GM12892 (cell line): ENCODE data around the gene TBX1.

Source experiments
- DNase-seq: peaks from one replicate; pipeline ENCODE4 v3.0.0; 2011; ENCODE audit not compliant: insufficient read length
- FAIRE-seq: peaks from 2 replicates; lab custom pipeline; 2011; peaks lifted over from hg19 to GRCh38; lab: Jason Lieb, UNC
- POLR2A ChIP-seq: IDR thresholded peaks from 2 replicates; pipeline ENCODE4 v1.6.1; 2011; ENCODE audit warnings: low read depth, low read length, control low read depth
- POLR2AphosphoS5 ChIP-seq: IDR thresholded peaks from 2 replicates; pipeline ENCODE4 v1.6.1; 2011; ENCODE audit warnings: low read depth, low read length, control low read depth
- TAF1 ChIP-seq: IDR thresholded peaks from 2 replicates; pipeline ENCODE4 v1.6.1; 2011; ENCODE audit warnings: low read depth, mild to moderate bottlenecking, control low read depth, low read length, borderline replicate concordance

Gene TBX1

DNA sequence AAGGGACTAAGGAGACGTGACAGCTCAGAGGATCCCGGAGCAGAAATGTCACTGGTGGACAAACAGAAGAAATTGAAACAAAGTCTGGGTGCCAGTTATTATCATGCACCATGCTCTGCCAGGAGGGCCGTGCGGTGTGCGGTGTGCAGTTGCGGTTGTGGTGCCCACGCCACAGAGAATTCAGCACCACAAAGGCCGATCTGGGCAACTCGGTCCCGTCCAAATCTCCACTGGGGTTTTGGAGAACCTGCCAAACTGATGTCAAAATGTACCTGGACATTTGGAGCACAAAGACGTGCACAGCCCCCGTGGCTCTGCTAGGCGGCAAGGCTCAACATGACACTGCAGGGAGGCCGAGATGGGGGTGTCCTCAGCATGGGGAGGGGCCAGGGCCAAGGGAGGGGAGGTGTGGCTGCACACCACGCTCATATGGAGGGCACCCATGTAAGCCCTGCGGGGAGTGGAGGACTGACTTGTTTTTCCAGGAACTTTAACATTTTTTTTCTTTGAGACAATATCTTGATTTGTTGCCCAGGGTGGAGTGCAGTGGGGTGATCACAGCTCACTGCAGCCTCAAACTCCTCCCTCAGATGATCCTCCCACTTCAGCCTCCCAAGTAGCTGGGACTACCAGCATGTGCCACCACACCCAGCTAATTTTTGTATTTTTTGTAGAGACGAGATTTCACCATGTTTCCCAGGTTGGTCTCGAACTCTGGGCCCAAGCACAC lies 54.7 kb downstream of the TBX1 start:
- DNase-seq = no peak
- TF ChIP-seq TAF1 = no peak
- TF ChIP-seq POLR2AphosphoS5 = no peak
- no peak for TF ChIP-seq POLR2A
- no peak for FAIRE-seq

DNA sequence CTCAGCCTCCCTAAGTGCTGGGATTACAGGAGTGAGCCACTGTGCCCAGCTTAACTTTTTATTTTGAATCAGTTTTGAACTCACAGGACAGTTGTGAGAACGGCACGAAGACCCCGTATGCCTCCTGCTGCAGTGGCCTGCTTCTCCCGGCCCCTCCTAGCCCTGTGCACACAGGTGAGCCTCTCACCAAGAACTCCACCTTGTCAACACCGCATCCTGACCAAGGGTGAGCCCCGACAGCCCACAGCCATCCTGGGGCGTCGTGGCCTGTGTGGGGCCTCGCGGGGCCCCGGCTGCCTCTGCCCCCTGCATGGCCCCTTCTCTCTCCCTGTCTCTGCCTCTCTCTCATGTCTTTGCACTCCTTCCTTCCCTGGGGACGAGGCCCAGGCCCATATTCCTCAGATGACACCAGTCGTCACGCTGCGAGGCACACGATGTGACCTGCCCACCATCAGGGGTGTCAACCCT lies 55.3 kb downstream of the TBX1 start:
- FAIRE-seq = no peak
- TF ChIP-seq POLR2A (no peak), POLR2AphosphoS5 (no peak), TAF1 (no peak)

DNA sequence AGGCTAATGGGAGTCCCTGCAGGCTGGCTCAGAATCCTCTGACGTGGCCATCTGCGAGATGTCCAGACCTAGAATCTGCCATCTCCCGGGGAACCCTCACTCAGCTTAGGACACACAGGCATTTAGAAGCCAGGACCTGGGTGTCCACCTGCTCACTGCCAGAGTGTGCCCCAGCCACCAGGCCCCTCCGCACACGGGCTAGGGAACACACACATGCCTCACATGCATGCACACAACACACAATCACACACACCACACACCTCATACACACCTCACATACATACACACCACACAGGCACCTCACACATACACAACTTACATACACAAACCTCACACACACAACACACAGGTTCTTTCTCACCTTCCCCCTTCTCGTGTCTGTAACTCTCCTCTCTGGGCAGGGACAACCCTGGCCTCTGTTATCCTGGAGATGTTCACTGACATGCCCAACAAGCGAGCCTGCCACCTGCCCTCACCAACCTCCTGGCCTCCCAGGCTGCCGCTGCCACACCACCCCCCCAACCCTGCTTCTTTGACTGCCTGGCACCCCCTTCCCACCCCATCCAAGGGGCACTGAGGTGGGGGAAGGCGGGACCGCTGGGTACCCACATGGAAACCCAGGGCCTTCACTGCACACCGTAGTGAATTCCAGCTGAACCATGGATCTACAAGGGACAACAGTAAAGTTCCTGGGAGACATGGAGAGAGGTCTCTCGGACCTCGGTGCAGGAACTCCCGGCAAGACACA lies 56.0 kb downstream of the TBX1 start:
- FAIRE-seq (no peak), DNase-seq (no peak)
- TF ChIP-seq POLR2A = no peak
- TF ChIP-seq POLR2AphosphoS5 = no peak
- no peak for TF ChIP-seq TAF1

More for the DNA sequence above, 55.3 kb downstream of the TBX1 start:
- no peak for DNase-seq
